Choroid plexus epithelial cell (primary cell): Measurements from ENCODE around the gene VPS18.

Experiments
- DNase-seq: peaks from one replicate; pipeline ENCODE4 v3.0.0-alpha.2; 2010; ENCODE audit warnings: low read depth
- H3K4me3 ChIP-seq: 2 replicates; pipeline ENCODE4 v1.5.1; 2011; ENCODE audit warnings: low read depth, mild to moderate bottlenecking, control low read depth, low read length, moderate library complexity
- TF ChIP-seq, protein P1 (sequence below): conservative IDR thresholded peaks from 2 replicates; pipeline ENCODE4 v1.5.1; 2011; ENCODE audit warnings: low read depth, mild to moderate bottlenecking, control low read depth, inconsistent platforms, low read length, moderate library complexity

The VPS18 gene

DNA sequence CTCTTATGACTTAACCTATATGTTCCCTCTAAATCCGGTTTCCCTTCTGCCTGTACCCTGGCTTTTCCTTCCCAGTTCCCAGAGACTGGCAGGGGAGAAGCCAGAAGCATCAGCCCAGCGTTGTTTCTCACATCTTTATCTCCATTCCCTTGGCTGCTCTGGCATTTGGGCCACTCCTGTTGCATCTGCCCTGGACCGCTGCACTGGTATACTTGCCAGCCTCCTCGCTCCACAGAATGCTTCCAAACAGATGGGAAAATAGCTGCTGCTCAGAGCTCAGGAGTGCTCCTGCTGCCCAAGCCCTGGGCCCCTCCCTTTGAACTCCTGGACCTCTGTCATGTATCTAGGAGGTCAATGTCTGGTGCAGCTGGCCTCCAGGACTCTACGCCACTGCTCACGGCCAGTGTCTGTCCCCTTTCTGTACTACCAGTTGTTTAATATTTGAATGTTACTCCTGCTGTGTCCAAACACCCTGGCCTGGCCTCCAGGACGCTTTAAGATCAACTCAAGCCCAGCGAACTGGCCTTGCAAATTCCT, 43.6 kb upstream of the VPS18 start:
- TF ChIP-seq, protein P1, sequence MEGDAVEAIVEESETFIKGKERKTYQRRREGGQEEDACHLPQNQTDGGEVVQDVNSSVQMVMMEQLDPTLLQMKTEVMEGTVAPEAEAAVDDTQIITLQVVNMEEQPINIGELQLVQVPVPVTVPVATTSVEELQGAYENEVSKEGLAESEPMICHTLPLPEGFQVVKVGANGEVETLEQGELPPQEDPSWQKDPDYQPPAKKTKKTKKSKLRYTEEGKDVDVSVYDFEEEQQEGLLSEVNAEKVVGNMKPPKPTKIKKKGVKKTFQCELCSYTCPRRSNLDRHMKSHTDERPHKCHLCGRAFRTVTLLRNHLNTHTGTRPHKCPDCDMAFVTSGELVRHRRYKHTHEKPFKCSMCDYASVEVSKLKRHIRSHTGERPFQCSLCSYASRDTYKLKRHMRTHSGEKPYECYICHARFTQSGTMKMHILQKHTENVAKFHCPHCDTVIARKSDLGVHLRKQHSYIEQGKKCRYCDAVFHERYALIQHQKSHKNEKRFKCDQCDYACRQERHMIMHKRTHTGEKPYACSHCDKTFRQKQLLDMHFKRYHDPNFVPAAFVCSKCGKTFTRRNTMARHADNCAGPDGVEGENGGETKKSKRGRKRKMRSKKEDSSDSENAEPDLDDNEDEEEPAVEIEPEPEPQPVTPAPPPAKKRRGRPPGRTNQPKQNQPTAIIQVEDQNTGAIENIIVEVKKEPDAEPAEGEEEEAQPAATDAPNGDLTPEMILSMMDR = no peak
- no peak overlapping the region for H3K4me3 ChIP-seq
- DNase-seq = no peak

DNA sequence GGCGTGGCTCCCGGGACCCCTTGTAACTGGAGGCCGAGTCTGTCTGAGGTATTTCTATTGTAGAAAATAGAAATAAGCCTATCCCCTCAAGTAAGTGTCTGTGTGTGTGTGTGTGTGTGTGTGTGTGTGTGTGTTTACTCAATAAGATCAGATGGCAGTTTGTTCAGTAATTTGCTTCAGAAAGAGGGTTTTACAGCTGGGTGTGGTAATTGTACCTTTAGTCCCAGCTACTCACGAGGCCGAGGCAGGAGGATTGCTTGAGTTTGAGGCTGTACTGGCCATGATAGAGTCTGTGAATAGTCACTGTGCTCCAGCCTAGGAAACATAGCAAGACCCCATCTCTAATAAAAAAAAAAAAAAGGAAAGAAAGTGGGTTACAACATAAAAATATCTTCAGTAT, 41.7 kb upstream of the VPS18 start:
- DNase-seq = no peak
- no peak overlapping the region for H3K4me3 ChIP-seq
- TF ChIP-seq, protein P1 = no peak

DNA sequence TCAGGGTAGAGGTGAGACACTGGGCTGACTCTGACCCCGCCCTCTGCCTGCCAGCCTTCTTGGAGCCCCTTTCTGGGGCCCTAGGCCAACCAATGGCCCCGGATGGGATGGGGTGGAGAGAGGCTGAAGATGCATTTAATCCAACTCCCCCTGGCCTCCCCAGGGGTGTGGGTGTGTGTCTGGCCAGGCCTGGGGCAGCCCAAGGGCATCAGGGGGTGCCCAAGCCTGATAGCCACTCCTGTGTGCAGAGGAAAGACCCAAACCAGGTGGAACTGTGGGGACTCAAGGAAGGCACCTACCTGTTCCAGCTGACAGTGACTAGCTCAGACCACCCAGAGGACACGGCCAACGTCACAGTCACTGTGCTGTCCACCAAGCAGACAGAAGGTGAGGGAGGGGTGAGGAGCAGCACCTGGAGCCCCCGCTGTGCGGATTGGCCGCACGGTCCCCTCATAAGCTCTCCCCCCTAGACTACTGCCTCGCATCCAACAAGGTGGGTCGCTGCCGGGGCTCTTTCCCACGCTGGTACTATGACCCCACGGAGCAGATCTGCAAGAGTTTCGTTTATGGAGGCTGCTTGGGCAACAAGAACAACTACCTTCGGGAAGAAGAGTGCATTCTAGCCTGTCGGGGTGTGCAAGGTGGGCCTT, 40.9 kb upstream of the VPS18 start:
- no peak for DNase-seq
- TF ChIP-seq, protein P1 = no peak
- H3K4me3 ChIP-seq = no peak overlapping the region

DNA sequence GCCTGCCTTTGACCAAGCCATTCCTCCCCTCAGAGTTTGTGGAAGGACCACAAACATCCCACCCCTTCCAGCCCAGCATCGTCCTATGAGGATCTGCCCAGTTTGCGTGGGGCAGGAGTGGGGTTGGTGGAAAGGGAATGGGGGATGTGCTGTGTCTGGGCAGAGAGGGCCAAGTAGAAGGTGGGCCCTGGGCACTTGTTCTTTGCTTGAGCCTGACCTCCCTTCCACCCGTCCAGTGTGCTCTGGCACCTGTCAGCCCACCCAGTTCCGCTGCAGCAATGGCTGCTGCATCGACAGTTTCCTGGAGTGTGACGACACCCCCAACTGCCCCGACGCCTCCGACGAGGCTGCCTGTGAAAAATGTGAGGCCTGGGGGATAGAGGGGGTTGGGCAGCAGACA, 40.1 kb upstream of the VPS18 start:
- DNase-seq = no peak
- H3K4me3 ChIP-seq = no peak overlapping the region
- TF ChIP-seq, protein P1 = no peak

DNA sequence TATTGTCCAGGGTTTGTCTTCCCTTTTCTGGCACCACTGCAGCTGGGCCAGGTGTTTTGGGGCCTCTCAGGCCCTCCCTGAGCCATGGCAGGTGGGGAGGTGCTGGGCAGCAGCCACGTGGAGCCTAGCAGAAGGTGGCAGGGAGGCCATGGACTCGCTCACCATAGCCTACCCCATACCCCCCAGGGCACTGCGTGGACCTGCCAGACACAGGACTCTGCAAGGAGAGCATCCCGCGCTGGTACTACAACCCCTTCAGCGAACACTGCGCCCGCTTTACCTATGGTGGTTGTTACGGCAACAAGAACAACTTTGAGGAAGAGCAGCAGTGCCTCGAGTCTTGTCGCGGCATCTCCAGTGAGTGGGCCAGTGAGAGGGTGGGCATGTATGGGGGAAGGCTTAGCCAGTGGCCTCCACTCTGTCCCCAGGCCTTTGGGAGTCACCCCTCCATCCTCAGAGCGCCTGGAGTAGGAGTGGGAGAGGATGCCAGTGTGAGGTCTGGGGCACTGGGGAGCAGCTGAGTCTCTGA, 38.5 kb upstream of the VPS18 start:
- DNase-seq = no peak
- TF ChIP-seq, protein P1 = no peak
- no peak overlapping the region for H3K4me3 ChIP-seq

DNA sequence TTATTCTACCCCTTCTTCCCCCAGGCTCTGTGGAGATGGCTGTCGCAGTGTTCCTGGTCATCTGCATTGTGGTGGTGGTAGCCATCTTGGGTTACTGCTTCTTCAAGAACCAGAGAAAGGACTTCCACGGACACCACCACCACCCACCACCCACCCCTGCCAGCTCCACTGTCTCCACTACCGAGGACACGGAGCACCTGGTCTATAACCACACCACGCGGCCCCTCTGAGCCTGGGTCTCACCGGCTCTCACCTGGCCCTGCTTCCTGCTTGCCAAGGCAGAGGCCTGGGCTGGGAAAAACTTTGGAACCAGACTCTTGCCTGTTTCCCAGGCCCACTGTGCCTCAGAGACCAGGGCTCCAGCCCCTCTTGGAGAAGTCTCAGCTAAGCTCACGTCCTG, 37.5 kb upstream of the VPS18 start:
- no peak overlapping the region for H3K4me3 ChIP-seq
- TF ChIP-seq, protein P1 = no peak
- no peak for DNase-seq
